Hematopoietic multipotent progenitor cell treated with erythropoietin and hydrocortisone succinate and interleukin-3 and kit ligand, for 17 days (in vitro differentiated cells): ENCODE data around the gene GPRASP1.
"Not testable (repeated sequence)": the region's sequence is repeated elsewhere in the genome, so short reads cannot be mapped to it uniquely, and the experiment has no call there.

ENCODE experiments used
- DNase-seq: peaks from one replicate; pipeline ENCODE4 v3.0.0-alpha.2; 2015; ENCODE audit warnings: low spot score

The GPRASP1 gene

GRCh38 chrX:102651242-102652011, at the start of gene GPRASP1:
TSS of gene GPRASP1 (plus strand) at chrX:102651483. CDS start at chrX:102653914, 2,431 bp downstream.
- DNase-seq = no peak

GRCh38 chrX:102604327-102604726, 47.0 kb upstream of the GPRASP1 start:
- DNase-seq = no peak

- no peak for DNase-seq
These were observed 45.2 kb upstream of the GPRASP1 start for GRCh38 chrX:102606115-102606514.

GRCh38 chrX:102610905-102611304, 40.4 kb upstream of the GPRASP1 start:
- DNase-seq = no peak

GRCh38 chrX:102624105-102624504, 27.2 kb upstream of the GPRASP1 start:
- no peak for DNase-seq

- no peak for DNase-seq
These were observed 23.6 kb upstream of the GPRASP1 start for GRCh38 chrX:102627640-102628039.

GRCh38 chrX:102637561-102637960, 13.7 kb upstream of the GPRASP1 start:
- DNase-seq = no peak

GRCh38 chrX:102650903-102651241, 411 bp upstream of the GPRASP1 start:
- DNase-seq = no peak

- peak; percentile 42 for DNase-seq
These were observed 877 bp downstream of the GPRASP1 start for GRCh38 chrX:102652031-102652688.

- no peak for DNase-seq
These were observed 3.4 kb downstream of the GPRASP1 start for GRCh38 chrX:102654696-102655095.

- no peak for DNase-seq
These were observed 7.3 kb downstream of the GPRASP1 start for GRCh38 chrX:102658556-102658955.

GRCh38 chrX:102659790-102660757, 8.8 kb downstream of the GPRASP1 start:
- DNase-seq = peak; percentile 79

GRCh38 chrX:102663820-102664219, 12.5 kb downstream of the GPRASP1 start:
- DNase-seq = not testable (repeated sequence)

- not testable (repeated sequence) for DNase-seq
These were observed 15.8 kb downstream of the GPRASP1 start for GRCh38 chrX:102667034-102667433.

- DNase-seq = no peak
These were observed 18.2 kb downstream of the GPRASP1 start for GRCh38 chrX:102669526-102669925.

- DNase-seq = no peak
These were observed 21.6 kb downstream of the GPRASP1 start for GRCh38 chrX:102672856-102673255.

- DNase-seq = not testable (repeated sequence)
These were observed 26.2 kb downstream of the GPRASP1 start for GRCh38 chrX:102677479-102677878.

- DNase-seq = no peak
These were observed 33.7 kb downstream of the GPRASP1 start for GRCh38 chrX:102684772-102685520.

GRCh38 chrX:102694749-102695148, 43.5 kb downstream of the GPRASP1 start:
- DNase-seq = no peak

GRCh38 chrX:102696306-102696705, 45.0 kb downstream of the GPRASP1 start:
- DNase-seq = no peak

- no peak for DNase-seq
These were observed 46.2 kb downstream of the GPRASP1 start for GRCh38 chrX:102697494-102697893.
